AG04449 (cell line): ENCODE data around the gene CARD6.
A peak's percentile ranks its signal among the peaks of the same experiment; 100 is the strongest.

Experiments used
- CTCF ChIA-PET: fragments of 350-600 bp; formaldehyde crosslinking; extraction: SDS; loops from one replicate; lab custom pipeline; 2021; ENCODE audit warnings: antibody characterized with exemption; lab: Yijun Ruan, JAX
- POLR2A ChIA-PET: fragments of 400-600, 350-600 bp; formaldehyde crosslinking; extraction: SDS; loops from one replicate; lab custom pipeline; 2020; ENCODE audit warnings: antibody characterized with exemption, inconsistent platforms; lab: Yijun Ruan, JAX
- DNase-seq: peaks from one replicate; pipeline ENCODE4 v3.0.0-alpha.2; 2010; ENCODE audit warnings: low read depth, low spot score
- H3K4me3 ChIP-seq: 2 replicates; pipeline ENCODE4 v1.5.1; 2011; ENCODE audit warnings: low read depth, mild to moderate bottlenecking, control low read depth, low read length
- TF ChIP-seq, protein P1 (sequence below): IDR thresholded peaks from one replicate; pipeline ENCODE4 v1.5.1; 2011; ENCODE audit warnings: mild to moderate bottlenecking, moderate library complexity, low read length, control low read depth, inconsistent platforms; ENCODE audit not compliant: insufficient read depth; ENCODE audit errors: missing control alignments

The CARD6 gene

GRCh38 chr5:40828690-40829661, 12.2 kb upstream of the CARD6 start:
- TF ChIP-seq, protein P1, sequence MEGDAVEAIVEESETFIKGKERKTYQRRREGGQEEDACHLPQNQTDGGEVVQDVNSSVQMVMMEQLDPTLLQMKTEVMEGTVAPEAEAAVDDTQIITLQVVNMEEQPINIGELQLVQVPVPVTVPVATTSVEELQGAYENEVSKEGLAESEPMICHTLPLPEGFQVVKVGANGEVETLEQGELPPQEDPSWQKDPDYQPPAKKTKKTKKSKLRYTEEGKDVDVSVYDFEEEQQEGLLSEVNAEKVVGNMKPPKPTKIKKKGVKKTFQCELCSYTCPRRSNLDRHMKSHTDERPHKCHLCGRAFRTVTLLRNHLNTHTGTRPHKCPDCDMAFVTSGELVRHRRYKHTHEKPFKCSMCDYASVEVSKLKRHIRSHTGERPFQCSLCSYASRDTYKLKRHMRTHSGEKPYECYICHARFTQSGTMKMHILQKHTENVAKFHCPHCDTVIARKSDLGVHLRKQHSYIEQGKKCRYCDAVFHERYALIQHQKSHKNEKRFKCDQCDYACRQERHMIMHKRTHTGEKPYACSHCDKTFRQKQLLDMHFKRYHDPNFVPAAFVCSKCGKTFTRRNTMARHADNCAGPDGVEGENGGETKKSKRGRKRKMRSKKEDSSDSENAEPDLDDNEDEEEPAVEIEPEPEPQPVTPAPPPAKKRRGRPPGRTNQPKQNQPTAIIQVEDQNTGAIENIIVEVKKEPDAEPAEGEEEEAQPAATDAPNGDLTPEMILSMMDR: no peak
- no peak overlapping the region for H3K4me3 ChIP-seq
- no peak for DNase-seq
- CTCF ChIA-PET: no interaction called here
- POLR2A ChIA-PET: interaction anchor here (0.6 kb wide), 1 partner anchor 8 kb away, joined by 4 read pairs; no protein-coding TSS in a partner anchor

- DNase-seq: no peak
- ChIA-PET POLR2A (no interaction called here), CTCF (no interaction called here)
- TF ChIP-seq, protein P1: no peak
- H3K4me3 ChIP-seq: no peak overlapping the region
Observed at GRCh38 chr5:40829748-40830533, 11.2 kb upstream of the CARD6 start.

- no peak overlapping the region for H3K4me3 ChIP-seq
- ChIA-PET CTCF (no interaction called here), POLR2A (interaction anchor here (0.5 to 3.1 kb wide), 2 partner anchors 8 to 1411 kb away, joined by 3 to 16 read pairs; no protein-coding TSS in a partner anchor)
Observed at GRCh38 chr5:40831346-40832210, 9.6 kb upstream of the CARD6 start.

DNA sequence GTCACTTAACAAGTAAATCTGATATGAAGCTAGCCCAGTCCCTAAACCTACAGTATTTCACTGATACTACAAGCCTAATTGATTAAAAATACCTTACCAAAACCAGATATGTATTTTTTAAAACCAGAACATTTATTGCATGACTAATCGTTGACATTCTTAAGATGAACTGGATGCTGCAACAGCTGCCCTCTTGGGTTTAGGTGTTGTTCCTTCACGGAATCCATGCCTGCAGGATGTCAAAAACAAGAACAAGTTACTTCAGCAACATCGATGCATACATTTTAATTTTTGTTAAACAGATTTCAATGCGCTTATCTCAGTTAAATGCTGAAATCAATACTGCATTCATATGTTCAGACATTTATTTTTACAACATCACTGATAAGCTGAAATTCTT, 8.8 kb upstream of the CARD6 start:
- H3K4me3 ChIP-seq: no peak overlapping the region
- TF ChIP-seq, protein P1: no peak
- DNase-seq: no peak
- ChIA-PET POLR2A (interaction anchor here (0.5 to 3.1 kb wide), 2 partner anchors 9 to 1412 kb away, joined by 3 to 16 read pairs; no protein-coding TSS in a partner anchor), CTCF (no interaction called here)

More at GRCh38 chr5:40831346-40832210, 9.6 kb upstream of the CARD6 start:
- TF ChIP-seq, protein P1: no peak
- no peak for DNase-seq

DNA sequence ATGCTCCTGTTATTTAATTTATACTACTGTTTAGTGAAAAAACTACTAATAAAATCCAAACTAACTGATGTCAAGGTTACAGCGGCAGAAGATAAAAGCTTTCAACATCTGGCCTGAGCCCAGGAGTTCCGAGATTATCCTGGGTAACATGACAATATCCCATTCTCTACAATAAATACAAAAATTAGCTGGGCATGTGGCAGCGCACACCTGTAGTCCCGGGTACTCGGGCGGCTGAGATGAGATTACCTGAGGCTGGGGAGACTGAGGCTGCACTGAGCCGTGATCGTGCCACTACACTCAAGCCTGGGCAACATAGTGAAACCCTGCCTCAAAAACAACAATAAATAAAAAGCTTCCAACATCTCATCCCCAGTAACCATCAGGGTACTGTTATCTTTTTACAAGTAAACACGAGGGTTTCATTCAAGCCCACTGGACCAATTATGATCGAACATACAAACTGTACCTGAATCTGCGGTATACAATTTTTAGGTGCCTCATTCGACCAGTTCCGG, 7.4 kb upstream of the CARD6 start:
- H3K4me3 ChIP-seq: peak overlapping the region; percentile 98
- CTCF ChIA-PET: no interaction called here
- TF ChIP-seq, protein P1: no peak
- POLR2A ChIA-PET: interaction anchor here (3.1 kb wide), 1 partner anchor 10 kb away, joined by 16 read pairs; no protein-coding TSS in a partner anchor
- DNase-seq: no peak
